Suprapubic skin (tissue), 4 donors: Measurements from ENCODE around the gene SMAD7.

ENCODE experiments used
- POLR2A ChIP-seq, 2 donors: fragments of 450-650 bp; IDR thresholded peaks; one replicate each; pipeline ENCODE4 v1.6.1; 2017; ENCODE audit warnings: antibody characterized with exemption in 2 of 2, mild to moderate bottlenecking in 2 of 2, moderate library complexity in 2 of 2
- POLR2AphosphoS5 ChIP-seq, 3 donors: sonication (generic); formaldehyde crosslinking; IDR thresholded peaks; one replicate each; pipeline ENCODE4 v1.6.1; 2017; ENCODE audit warnings: antibody characterized with exemption in 3 of 3
- TF ChIP-seq, protein P1 (sequence below), 2 donors: fragments of 200-600 bp in 1 of 2; fragments of 450-650 bp in 1 of 2; sonication (generic) in 1 of 2; IDR thresholded peaks; one replicate each; pipeline ENCODE4 v1.5.1; 2016 to 2019; ENCODE audit warnings: antibody characterized with exemption in 2 of 2, mild to moderate bottlenecking in 1 of 2, moderate library complexity in 1 of 2

DNA sequence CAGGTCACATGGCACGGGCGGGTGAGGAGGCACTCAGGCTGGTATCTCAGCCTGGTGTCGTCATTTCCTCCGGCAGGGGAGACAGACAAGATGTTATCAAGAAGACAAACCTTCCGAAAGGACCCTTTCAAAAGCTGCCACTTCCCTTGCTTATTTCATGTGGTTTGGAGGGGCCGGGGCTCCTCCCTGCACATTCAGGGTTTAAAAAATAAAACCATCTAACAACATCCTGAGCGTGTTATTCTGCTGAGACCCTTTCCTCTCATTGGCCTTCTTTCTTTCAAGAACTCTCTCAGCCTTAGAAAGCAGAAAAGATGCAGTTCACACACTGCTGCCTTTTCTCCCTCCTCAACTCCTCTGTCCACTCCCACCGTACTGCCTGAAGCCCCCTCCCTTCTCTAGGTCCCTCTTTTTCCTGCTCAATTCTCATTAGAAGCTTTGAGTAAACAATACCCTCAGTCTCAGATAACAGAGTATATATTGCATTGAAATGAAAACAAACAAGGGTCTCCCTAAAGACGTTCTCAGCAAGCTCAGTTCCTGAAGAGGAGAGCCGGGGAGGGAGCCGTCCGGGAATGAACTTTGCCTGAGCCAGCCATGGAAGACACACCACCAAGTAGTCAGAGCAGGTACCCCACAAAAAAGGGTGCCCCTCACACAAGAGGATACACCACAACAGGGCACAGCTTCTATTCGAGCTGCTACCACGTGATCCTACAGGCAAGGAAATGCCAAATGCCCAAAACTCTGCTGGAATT, 9.7 kb downstream of the SMAD7 start:
- no peak for TF ChIP-seq POLR2A (IDR thresholded peaks at IDR 0.05)
- TF ChIP-seq, protein P1, sequence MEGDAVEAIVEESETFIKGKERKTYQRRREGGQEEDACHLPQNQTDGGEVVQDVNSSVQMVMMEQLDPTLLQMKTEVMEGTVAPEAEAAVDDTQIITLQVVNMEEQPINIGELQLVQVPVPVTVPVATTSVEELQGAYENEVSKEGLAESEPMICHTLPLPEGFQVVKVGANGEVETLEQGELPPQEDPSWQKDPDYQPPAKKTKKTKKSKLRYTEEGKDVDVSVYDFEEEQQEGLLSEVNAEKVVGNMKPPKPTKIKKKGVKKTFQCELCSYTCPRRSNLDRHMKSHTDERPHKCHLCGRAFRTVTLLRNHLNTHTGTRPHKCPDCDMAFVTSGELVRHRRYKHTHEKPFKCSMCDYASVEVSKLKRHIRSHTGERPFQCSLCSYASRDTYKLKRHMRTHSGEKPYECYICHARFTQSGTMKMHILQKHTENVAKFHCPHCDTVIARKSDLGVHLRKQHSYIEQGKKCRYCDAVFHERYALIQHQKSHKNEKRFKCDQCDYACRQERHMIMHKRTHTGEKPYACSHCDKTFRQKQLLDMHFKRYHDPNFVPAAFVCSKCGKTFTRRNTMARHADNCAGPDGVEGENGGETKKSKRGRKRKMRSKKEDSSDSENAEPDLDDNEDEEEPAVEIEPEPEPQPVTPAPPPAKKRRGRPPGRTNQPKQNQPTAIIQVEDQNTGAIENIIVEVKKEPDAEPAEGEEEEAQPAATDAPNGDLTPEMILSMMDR (IDR thresholded peaks at IDR 0.05): no peak
- TF ChIP-seq POLR2AphosphoS5 (IDR thresholded peaks at IDR 0.05): no peak
